Sciatic nerve (tissue), 2 donors: ENCODE measurements around the gene TRIM17. TPM values are rescaled to one million over a fixed set of nuclear protein-coding genes. Genes with fewer than 3 reads are reported as not detected.

Experiments used
- ATAC-seq: fragments of 200-7000 bp; cut with Tn5 transposase; one replicate; pipeline ENCODE4 v1.9.1; 2020; ENCODE audit warnings: mild to moderate bottlenecking, moderate library complexity
- DNase-seq: peaks from one replicate; pipeline ENCODE4 v3.0.0-alpha.2; 2020; ENCODE audit warnings: low spot score
- intact Hi-C: fragments of 100-400 bp; cut with DNase I; formaldehyde crosslinking; loops from one replicate; pipeline ENCODE4 v1.14.2; 2022
- microRNA-seq: library from miRNA; unstranded; fragments of <30 nt; microRNA quantifications from one replicate; pipeline ENCODE4 v1.2.0, GENCODE V29; 2020
- total RNA-seq: library from RNA; stranded (reverse); fragmentation: NEBNext Ultra II Directional; extraction: Animal tissue kit (Norgen Biotek cat#: 25700); gene quantifications from one replicate; pipeline ENCODE4 v1.2.1, GENCODE V29; 2021
- donor health status: DM: no; HTN: no; CAD: no.
- donor health status: DM: no; HTN: no; CAD: no.

The TRIM17 gene
- total RNA-seq, 1 donor from 2014 or later, result 1.2 TPM

DNA sequence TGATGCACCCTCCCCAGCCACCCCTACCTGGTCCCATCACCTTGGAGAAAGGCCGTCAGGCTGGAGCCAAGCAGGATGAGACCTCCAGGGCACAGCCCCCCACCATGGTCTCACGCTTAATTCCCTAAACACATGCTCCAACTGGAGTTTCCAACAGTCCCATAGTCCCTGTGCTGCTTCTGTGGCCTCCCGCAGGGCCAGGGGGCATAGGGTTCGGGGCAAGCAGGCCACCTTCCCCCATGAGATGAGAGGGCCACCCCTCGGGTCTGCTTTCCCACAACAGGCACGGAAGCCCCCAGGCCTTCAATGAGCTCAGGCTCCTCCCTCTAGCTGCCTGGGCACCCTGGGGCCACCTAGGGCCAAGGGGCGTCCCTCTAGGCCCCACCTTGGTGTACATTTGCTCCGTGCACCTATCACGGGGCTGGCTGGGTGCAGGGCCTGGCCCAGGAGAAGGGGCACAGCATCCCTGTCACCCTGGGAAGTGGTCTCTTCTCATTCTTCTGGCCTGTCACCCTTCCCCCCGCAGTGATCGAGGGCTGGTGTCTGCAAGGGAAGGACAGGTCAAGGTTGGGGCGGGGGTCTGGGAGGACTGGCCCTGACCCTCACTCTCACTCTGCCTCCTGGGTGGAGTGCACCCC lies 52.5 kb downstream of the TRIM17 start:
- DNase-seq (no peak), ATAC-seq (no peak)
- intact Hi-C loops, result no loop called here

DNA sequence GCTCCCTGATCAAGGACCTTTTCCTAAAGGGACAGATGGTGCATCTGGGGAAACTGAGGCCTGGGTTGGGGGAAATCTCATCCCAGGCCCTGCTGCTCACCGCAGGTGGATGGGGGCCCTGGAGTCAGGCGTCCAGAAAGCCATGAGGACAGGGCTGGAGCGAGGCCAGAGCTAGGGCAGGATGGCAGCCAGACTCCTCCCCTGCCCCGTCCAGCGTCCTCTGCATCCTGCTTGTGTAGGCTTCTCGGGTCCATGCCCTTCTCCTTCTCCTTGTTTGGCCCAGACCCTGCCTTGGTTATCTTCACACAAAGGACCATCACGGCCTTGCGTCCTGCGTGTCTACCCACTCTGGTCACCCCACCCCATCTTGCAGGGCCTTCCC lies 53.0 kb downstream of the TRIM17 start:
- ATAC-seq (no peak), DNase-seq (peak; percentile 55)
- intact Hi-C loops, result no loop called here

DNA sequence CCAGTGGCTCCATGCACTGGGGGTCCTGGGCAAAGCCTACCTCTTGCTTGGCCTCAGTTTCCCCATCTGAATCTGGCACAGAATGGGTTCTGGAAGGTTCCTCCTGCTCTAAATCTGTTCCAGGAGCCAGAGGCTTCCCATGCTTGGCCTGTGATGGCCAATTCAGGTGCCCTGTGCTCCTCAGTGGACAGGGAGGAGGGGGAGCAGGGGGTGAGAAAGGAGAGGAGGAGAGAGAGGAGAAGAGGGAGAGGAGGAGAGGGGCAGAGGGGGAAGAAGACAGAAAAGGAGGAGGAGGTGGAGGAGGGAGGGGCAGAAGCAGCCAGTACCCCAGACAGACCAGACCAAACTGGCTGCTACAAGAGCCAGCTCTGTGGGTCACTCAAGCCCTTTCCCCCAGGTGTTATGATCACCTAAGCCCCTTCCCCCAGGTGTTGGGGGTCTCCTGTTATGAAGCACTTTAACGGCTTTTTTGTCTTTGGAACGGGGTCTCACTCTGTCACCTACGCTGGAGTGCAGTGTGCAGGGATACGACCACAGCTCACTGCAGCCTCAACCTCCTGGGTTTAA lies 53.7 kb downstream of the TRIM17 start:
- no peak for ATAC-seq
- intact Hi-C loops, result no loop called here
- DNase-seq, result peak; percentile 25

DNA sequence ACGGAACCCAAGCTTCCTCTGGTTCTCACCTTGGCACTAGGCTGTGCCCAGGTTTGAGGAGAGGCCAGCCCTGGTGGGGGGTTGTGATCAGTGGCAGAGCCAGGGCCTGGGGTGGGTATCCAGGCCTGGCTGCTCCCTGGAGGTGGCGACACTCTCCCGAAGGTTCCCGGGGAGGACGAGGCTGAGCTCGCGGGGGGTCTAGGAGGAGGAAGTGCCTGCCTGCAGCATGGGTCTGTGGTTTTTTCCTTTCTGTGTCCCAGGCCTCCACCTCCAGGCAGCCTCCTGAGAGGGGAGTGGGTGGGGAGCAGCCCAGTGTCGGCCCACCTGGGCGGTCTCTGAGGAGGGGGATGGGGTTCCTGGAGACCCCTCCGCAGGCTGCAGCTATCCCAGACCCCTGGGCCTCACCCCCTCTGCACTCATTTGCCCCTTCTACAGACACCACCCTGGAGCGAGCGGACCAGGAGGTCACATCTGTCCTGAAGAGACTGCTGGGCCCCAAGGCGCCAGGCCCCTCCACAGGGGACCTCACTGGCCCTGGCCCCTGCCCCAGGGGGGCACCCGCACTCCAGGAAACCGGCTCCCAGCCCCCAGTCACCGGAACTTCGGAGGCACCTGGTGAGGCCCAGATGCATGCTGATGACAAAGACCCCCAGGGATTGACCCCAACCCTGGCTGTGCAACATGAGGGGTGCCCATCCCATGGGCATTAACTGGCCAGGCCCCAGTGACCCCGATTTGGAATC lies 54.3 kb downstream of the TRIM17 start:
- intact Hi-C loops, result no loop called here
- ATAC-seq (no peak), DNase-seq (peak; percentile 51)

DNA sequence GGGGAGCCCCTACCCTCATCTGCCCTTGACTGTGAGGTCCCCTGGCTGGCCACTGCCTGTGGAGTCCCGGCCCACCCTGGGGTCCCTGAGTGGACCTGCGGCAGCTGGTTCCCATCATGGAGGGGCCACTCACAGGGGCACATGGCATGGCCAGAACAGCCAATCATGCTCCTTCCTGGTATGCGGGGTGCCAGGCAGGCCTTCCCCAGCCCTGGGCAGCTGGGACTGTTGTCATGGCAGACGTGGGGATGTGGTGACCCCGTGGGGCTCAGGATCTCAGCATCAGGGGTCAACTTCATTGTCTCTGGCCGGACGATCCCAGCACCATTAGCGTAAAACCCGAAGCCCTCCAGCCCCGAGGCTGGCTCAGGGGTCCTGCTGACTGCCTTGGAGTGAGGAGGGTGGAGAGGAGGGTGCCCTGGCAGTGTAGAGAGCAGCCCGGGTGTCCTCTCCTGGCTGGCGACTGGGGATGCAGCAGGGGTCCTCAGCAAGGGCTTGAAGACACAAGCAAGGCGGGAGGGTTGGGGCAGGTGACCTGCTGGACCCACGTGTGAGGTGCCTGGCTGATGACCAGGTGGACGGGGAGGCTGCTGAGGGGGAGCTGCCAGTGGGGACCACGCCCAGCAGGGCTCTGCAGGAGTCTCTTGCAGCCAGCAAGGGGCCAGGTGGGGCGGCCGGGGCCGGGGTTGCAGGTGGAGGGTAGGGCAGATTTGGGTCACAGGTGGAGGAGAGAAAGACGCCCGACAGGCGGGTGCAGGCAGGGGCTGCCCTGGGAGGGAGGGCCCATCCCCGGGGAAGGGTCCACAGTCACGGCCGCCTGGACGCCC lies 55.1 kb downstream of the TRIM17 start:
- peak; percentile 59 for DNase-seq
- no peak for ATAC-seq
- intact Hi-C loops, result no loop called here

DNA sequence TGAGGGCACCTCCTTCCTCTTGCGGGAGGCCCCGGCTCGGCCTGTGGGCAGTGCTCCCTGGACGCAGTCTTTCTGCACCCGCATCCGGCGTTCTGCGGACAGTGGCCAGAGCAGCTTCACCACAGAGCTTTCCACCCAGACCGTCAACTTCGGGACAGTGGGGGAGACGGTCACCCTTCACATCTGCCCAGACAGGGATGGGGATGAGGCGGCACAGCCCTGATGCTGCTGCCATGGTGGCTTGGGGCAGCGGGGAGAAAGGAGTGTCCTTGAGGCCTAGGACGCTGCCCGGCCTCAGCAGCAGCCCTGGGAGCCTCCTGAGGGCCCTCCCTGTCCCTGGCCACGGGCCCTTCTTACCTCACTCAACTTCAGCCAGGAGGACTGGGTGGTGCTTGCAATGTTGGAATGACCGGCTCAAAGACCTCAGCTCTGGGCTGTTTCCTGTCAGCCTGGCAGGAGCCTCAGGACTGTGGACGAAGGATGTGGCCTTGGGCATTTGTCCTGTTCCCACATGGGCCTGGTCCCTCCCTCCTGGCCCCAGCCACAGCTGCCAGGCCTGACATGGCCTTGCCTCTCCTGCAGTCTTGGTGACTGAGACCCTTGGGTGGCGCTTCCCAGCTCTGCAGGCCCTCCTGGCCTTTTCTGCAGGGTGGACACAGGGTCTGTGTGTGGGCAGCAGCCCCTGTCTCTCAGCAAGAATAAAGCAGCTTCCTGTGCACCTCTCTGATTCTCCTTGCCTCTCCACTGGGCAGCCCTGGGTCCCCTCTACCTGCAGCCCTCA lies 55.9 kb downstream of the TRIM17 start:
- intact Hi-C loops, result no loop called here
- DNase-seq (no peak), ATAC-seq (no peak)

DNA sequence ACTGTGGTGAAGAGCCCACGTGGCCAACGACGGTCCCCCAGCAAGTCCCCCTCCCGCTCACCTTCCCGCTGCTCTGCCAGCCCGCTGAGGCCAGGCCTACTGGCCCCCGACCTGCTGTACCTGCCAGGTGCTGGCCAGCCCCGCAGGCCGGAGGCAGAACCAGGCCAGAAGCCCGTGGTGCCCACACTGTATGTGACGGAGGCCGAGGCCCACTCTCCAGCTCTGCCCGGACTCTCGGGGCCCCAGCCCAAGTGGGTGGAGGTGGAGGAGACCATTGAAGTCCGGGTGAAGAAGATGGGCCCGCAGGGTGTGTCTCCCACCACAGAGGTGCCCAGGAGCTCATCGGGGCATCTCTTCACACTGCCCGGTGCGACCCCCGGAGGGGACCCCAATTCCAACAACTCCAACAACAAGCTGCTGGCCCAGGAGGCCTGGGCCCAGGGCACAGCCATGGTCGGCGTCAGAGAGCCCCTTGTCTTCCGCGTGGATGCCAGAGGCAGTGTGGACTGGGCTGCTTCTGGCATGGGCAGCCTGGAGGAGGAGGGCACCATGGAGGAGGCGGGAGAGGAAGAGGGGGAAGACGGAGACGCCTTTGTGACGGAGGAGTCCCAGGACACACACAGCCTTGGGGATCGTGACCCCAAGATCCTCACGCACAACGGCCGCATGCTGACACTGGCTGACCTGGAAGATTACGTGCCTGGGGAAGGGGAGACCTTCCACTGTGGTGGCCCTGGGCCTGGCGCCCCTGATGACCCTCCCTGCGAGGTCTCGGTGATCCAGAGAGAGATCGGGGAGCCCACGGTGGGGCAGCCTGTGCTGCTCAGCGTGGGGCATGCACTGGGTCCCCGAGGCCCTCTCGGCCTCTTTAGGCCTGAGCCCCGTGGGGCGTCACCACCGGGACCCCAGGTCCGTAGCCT lies 56.8 kb downstream of the TRIM17 start:
- intact Hi-C loops, result no loop called here
- DNase-seq, result no peak
- no peak for ATAC-seq

DNA sequence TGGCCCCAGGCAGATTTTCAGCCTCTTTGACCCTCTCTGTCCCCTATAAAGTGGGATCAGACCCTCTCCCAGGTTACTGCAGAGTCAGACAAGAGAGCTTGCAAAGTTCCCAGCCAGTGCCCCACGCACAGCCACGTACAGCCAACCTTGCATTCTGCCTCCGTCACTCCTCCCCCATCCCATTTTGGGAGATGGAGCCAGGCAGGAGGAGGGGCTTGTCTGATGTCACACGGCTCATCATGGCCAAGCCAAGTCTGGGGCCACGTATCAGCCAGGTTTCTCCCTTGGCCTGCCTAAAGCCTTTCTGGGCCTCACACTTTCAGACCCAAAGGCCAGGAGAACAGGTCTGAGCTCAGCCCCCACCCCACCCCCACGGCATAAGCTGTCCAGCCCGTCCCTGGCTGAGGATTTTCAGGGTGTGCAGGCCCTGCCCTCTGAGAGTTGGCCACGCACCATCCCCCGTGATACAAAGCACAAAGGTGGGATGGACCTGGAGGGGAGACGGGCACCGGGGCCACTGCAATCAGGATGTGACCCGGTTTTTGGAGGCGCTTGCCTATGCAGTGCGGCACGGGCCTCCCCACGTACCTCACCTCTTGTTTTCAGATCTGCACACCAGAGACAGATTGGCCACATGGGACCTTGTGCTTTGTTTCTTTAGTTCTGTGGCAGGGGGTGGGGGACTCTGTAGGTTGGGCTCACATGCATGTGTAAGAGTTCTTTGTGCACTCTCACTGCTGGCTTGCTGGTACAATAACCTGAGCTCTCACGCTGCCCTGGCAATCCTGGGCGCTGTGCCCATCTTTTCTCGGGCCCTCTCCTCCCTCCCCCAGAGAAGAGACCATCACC lies 57.7 kb downstream of the TRIM17 start:
- intact Hi-C loops, result no loop called here
- DNase-seq, result no peak
- no peak for ATAC-seq

DNA sequence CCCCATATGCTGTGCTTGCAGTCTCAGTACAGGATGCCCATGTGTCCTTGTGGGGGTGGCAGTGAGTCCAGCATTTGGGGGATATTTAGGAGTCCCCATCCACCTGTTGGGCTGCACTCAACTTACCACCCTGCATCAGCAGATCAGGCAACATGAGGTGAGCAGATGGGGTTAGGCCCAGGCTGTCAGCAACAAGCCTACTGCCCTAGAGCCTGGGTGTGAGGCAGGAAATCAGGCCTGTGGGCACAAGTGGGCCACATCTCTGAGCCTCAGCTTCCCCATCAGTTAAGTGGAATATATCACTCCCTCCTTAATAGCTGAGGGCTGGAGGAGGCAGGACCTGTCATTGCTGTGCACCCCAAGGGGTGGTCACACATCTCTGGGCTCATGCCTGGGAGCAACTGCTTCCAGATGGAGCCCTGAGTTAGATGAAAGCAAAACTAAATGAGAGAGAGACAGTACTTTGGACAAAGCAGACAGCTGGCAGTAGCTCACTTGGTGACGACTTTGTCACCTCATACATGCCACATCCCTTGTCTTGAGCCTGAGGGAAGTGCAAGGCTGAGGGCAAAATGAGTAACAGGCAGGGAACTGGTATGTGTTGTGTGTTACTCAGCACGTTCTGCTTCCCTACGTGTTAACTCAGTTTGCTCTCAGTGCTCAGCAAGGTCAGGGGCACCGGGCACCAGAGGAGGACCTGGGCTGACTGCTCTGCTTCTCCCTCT lies 58.5 kb downstream of the TRIM17 start:
- intact Hi-C loops, result no loop called here
- ATAC-seq, result no peak
- no peak for DNase-seq

Small RNA genes lying within 50 kb of the gene (microRNA-seq; reads per million reads assigned to microRNA genes)
- gene MIR4666A, result not detected
- gene MIR6742, result not detected

Other genes starting within 250 kb of the TRIM17 start
- gene OBSCN, start 208.8 kb downstream of the TRIM17 start, total RNA-seq, result 18.3 TPM
- gene TRIM11, start 10.0 kb downstream of the TRIM17 start, total RNA-seq, result 18.1 TPM
- gene RNF187, start 70.5 kb upstream of the TRIM17 start, total RNA-seq, result 96.3 TPM